Activated B cell treated with CpG ODN at 0.5 μM for 24 hours (primary cell): ENCODE data around the gene PPP1R18. TPM values are rescaled to one million over a fixed set of nuclear protein-coding genes. Genes with fewer than 3 reads are reported as not detected.

Experiments used
- ATAC-seq: fragments of 200-7000 bp; cut with Tn5 transposase; one replicate; pipeline ENCODE4 v1.10.0; 2021; ENCODE audit warnings: low read depth, mild to moderate bottlenecking, moderate library complexity
- CTCF ChIA-PET: fragments of 350-600 bp; sonication (Branson Sonifier 250); formaldehyde crosslinking; loops from one replicate; lab custom pipeline; 2021; ENCODE audit warnings: antibody characterized with exemption; lab: Charles Lee
- POLR2A ChIA-PET: fragments of 350-600 bp; sonication (Branson Sonifier 250); formaldehyde crosslinking; loops from one replicate; lab custom pipeline; 2021; ENCODE audit warnings: antibody characterized with exemption; lab: Charles Lee
- DNase-seq: peaks from one replicate; pipeline ENCODE4 v3.0.0; 2022
- H3K27ac Mint-ChIP-seq: one replicate; pipeline ENCODE4 v1.8.0; 2020; ENCODE audit warnings: mixed read lengths
- H3K27me3 Mint-ChIP-seq: one replicate; pipeline ENCODE4 v1.8.0; 2021; ENCODE audit warnings: mixed read lengths
- H3K36me3 Mint-ChIP-seq: one replicate; pipeline ENCODE4 v1.8.0; 2021; ENCODE audit warnings: low read depth, mixed read lengths
- H3K4me1 Mint-ChIP-seq: one replicate; pipeline ENCODE4 v1.8.0; 2021; ENCODE audit warnings: mixed read lengths
- H3K4me3 Mint-ChIP-seq: one replicate; pipeline ENCODE4 v1.8.0; 2020; ENCODE audit warnings: mild to moderate bottlenecking, mixed read lengths
- H3K9me3 Mint-ChIP-seq: one replicate; pipeline ENCODE4 v1.8.0; 2020; ENCODE audit warnings: mixed read lengths
- intact Hi-C: fragments of 100-400 bp; cut with micrococcal nuclease; formaldehyde crosslinking; loops from one replicate; pipeline ENCODE4 v1.15.1; 2024
- total RNA-seq: library from RNA; stranded (reverse); gene quantifications from 2 replicates; pipeline ENCODE4 v1.2.3, GENCODE V29; 2022
- TF ChIP-seq, protein P1 (sequence below): fragments of 200-600 bp; IDR thresholded peaks from one replicate; pipeline ENCODE4 v1.8.0; 2022; ENCODE audit warnings: antibody characterized with exemption, mild to moderate bottlenecking

Gene PPP1R18, protein sequence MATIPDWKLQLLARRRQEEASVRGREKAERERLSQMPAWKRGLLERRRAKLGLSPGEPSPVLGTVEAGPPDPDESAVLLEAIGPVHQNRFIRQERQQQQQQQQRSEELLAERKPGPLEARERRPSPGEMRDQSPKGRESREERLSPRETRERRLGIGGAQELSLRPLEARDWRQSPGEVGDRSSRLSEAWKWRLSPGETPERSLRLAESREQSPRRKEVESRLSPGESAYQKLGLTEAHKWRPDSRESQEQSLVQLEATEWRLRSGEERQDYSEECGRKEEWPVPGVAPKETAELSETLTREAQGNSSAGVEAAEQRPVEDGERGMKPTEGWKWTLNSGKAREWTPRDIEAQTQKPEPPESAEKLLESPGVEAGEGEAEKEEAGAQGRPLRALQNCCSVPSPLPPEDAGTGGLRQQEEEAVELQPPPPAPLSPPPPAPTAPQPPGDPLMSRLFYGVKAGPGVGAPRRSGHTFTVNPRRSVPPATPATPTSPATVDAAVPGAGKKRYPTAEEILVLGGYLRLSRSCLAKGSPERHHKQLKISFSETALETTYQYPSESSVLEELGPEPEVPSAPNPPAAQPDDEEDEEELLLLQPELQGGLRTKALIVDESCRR
- 96.8 and 104 TPM in 2 replicates for total RNA-seq

GRCh38 chr6:30686009-30686907 is at the start of gene PPP1R18:
Gene PPP1R18, minus strand, starts transcription at chr6:30686645. Its CDS starts 627 bp downstream, at chr6:30686018.
- ChIA-PET POLR2A (interaction anchor here (0.8 to 15.3 kb wide), 6 partner anchors 15 to 72 kb away, joined by 5 to 697 read pairs (median 34); partner anchors contain the start of genes MDC1 and TUBB), CTCF (interaction anchor here (15.7 kb wide), 1 partner anchor 42 kb away, joined by 576 read pairs; the partner anchor contains the start of gene TUBB)
- Mint-ChIP-seq H3K27ac (peak within 1 kb of the TSS; percentile 99), H3K4me1 (peaks cover 81% of the 10 kb centered on the region), H3K9me3 (no peaks in the 10 kb centered on the region), H3K36me3 (peaks cover 43% of the 10 kb centered on the region), H3K27me3 (no peaks in the 10 kb centered on the region), H3K4me3 (peak within 1 kb of the TSS; percentile 92)
- peak; percentile 28 for ATAC-seq
- peak; percentile 69 for DNase-seq
- intact Hi-C loops: loop anchor here (2.0 to 10.0 kb wide), 2 partner anchors 13 to 879 kb away; partner anchors contain the start of gene DHX16
- TF ChIP-seq, protein P1, sequence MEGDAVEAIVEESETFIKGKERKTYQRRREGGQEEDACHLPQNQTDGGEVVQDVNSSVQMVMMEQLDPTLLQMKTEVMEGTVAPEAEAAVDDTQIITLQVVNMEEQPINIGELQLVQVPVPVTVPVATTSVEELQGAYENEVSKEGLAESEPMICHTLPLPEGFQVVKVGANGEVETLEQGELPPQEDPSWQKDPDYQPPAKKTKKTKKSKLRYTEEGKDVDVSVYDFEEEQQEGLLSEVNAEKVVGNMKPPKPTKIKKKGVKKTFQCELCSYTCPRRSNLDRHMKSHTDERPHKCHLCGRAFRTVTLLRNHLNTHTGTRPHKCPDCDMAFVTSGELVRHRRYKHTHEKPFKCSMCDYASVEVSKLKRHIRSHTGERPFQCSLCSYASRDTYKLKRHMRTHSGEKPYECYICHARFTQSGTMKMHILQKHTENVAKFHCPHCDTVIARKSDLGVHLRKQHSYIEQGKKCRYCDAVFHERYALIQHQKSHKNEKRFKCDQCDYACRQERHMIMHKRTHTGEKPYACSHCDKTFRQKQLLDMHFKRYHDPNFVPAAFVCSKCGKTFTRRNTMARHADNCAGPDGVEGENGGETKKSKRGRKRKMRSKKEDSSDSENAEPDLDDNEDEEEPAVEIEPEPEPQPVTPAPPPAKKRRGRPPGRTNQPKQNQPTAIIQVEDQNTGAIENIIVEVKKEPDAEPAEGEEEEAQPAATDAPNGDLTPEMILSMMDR: no peak

DNA sequence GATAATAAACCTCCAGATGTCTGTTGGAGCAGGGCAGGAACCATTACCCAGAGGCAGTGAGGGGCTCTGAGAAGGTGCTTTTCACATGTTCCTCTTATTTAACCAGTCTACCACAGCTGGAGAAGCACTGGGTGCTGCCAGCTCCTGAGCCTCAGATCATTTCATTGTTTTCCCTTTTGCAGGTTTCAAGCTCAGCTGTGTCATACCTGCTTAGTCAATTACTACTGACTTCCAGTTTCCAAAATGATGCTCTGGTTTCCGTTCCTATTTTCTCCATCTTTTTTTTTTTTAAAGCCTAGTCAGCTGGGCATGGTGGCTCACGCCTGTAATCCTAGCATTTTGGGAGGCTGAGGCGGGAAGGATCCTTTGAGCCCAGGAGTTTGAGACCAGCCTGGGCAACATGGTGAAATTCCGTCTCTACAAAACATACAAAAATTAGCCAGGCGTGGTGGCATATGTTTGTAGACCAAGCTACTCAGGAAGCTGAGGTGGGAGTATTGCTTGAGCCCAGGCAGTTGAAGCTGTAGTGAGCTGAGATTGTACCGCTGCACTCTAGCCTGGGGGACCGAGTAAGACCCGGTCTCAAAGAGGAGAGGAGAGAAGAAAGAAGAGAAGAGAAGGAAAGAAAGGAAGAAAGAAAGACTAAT is 49.3 kb upstream of the PPP1R18 start:
- Mint-ChIP-seq H3K9me3 (no peaks in the 10 kb centered on the region), H3K27ac (peak overlapping the region; percentile 81), H3K27me3 (no peaks in the 10 kb centered on the region), H3K36me3 (peaks cover 36% of the 10 kb centered on the region), H3K4me3 (peak overlapping the region; percentile 63), H3K4me1 (peaks cover 38% of the 10 kb centered on the region)
- ATAC-seq (peak; percentile 54), DNase-seq (no peak)
- ChIA-PET CTCF (interaction anchor here (0.9 to 20.0 kb wide), 4 partner anchors 10 to 194 kb away, joined by 4 to 576 read pairs (median 4); partner anchors contain the start of gene DHX16), POLR2A (interaction anchor here (0.9 to 1.9 kb wide), 6 partner anchors 9 to 63 kb away, joined by 3 to 14 read pairs (median 4); partner anchors contain the start of genes DHX16 and MDC1)
- TF ChIP-seq, protein P1: no peak
- intact Hi-C loops: no loop called here

- POLR2A ChIA-PET: interaction anchor here (0.6 to 22.6 kb wide), 3 partner anchors 11 to 142 kb away, joined by 5 to 697 read pairs (median 16); partner anchors contain the start of gene DHX16
- no peak for DNase-seq
- H3K9me3 Mint-ChIP-seq: no peaks in the 10 kb centered on the region
- no peak for ATAC-seq
- H3K4me3 Mint-ChIP-seq: no peak overlapping the region
- no peaks in the 10 kb centered on the region for H3K27me3 Mint-ChIP-seq
- peaks cover 33% of the 10 kb centered on the region for H3K36me3 Mint-ChIP-seq
- H3K27ac Mint-ChIP-seq: no peak overlapping the region
- CTCF ChIA-PET: interaction anchor here (1.1 to 20.0 kb wide), 7 partner anchors 10 to 250 kb away, joined by 3 to 576 read pairs (median 25); partner anchors contain the start of genes ATAT1, DHX16, FLOT1 and TUBB
- intact Hi-C loops: no loop called here
- H3K4me1 Mint-ChIP-seq: peaks cover 43% of the 10 kb centered on the region
- TF ChIP-seq, protein P1: no peak
Observed at GRCh38 chr6:30732237-30732943, 45.9 kb upstream of the PPP1R18 start.
